Breast epithelium (tissue), 4 donors: ENCODE measurements around the gene TENM4. TPM values are rescaled to one million over a fixed set of nuclear protein-coding genes. Genes with fewer than 3 reads are reported as not detected.

Experiments
- DNase-seq, 2 donors: peaks; one replicate each; pipeline ENCODE4 v3.0.0-alpha.2; 2019; ENCODE audit warnings: low spot score in 2 of 2
- H3K27ac ChIP-seq, 2 donors: fragments of 200-600 bp; sonication (generic) in 1 of 2; one replicate each; pipeline ENCODE4 v1.5.1; 2016 to 2019; ENCODE audit warnings: mild to moderate bottlenecking in 1 of 2
- H3K27me3 ChIP-seq, 2 donors: fragments of 200-600 bp; sonication (generic) in 1 of 2; one replicate each; pipeline versions ENCODE4 v1.5.1 to v1.6.0; 2017 to 2019; ENCODE audit warnings: control low read depth in 1 of 2, mild to moderate bottlenecking in 1 of 2
- H3K36me3 ChIP-seq: fragments of 200-600 bp; one replicate; pipeline ENCODE4 v1.5.1; 2019
- H3K4me1 ChIP-seq, 2 donors: fragments of 200-600 bp; sonication (generic); one replicate each; pipeline ENCODE4 v1.5.1; 2016 to 2019; ENCODE audit warnings: control low read depth in 1 of 2
- H3K4me3 ChIP-seq, 3 donors: fragments of 200-600 bp; sonication (generic); 1 replicate in 2 of 3; 2 replicates in 1 of 3; pipeline ENCODE4 v1.5.1; 2016 to 2019; ENCODE audit warnings: mild to moderate bottlenecking in 3 of 3, moderate library complexity in 2 of 3
- H3K9me3 ChIP-seq, 2 donors: fragments of 200-600 bp; sonication (generic) in 1 of 2; one replicate each; pipeline ENCODE4 v1.5.1; 2016 to 2019; ENCODE audit warnings: control low read depth in 1 of 2
- POLR2A ChIP-seq: fragments of 450-650 bp; IDR thresholded peaks from one replicate; pipeline ENCODE4 v1.6.1; 2016; ENCODE audit warnings: antibody characterized with exemption, mild to moderate bottlenecking, moderate library complexity
- POLR2AphosphoS5 ChIP-seq, 3 donors: sonication (generic); formaldehyde crosslinking; IDR thresholded peaks; one replicate each; pipeline ENCODE4 v1.6.1; 2017; ENCODE audit warnings: antibody characterized with exemption in 3 of 3
- intact Hi-C: fragments of 100-400 bp; cut with DNase I; formaldehyde crosslinking; loops from one replicate; pipeline ENCODE4 v1.15.1; 2023; ENCODE audit warnings: low total_unique reads
- total RNA-seq, 3 donors: library from RNA; depleted of rRNA; stranded (reverse); fragments of >200 nt; gene quantifications; one replicate each; pipeline ENCODE4 v1.1.0, GENCODE V29; 2016
- TF ChIP-seq, protein P1 (sequence below), 3 donors: fragments of 450-650 bp; IDR thresholded peaks; one replicate each; pipeline ENCODE4 v1.5.1; 2016 to 2017; ENCODE audit warnings: antibody characterized with exemption in 3 of 3, mild to moderate bottlenecking in 3 of 3, moderate library complexity in 3 of 3

Gene TENM4
- total RNA-seq, 3 donors from 2014 or later, result 0.29 to 7.9 (median 4.8) TPM

DNA sequence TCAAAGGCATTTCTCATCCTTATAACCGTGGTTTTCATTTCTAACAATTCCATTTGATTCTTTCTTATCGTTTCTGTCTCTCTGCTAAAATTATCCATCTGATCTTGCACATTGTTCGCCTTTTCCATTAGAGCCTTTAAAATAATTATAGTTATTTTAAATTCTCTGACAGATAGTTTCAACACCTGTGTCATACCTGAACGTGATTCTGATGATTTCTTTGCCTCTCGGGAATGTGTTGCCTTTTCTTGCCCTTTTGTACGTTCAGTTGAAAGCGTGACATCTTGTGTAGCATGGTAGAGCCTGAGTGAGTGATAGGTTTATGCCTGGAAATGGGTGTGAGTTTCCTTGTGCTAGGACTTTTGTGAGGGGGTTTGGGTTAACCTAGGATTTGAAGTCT lies 744.7 kb downstream of the TENM4 start:
- no peak for DNase-seq
- no peaks in the 10 kb centered on the region for H3K27me3 ChIP-seq
- no peak overlapping the region for H3K4me3 ChIP-seq
- intact Hi-C loops, result no loop called here
- TF ChIP-seq POLR2AphosphoS5 (IDR thresholded peaks at IDR 0.05), result no peak
- TF ChIP-seq POLR2A, result no peak
- TF ChIP-seq, protein P1, sequence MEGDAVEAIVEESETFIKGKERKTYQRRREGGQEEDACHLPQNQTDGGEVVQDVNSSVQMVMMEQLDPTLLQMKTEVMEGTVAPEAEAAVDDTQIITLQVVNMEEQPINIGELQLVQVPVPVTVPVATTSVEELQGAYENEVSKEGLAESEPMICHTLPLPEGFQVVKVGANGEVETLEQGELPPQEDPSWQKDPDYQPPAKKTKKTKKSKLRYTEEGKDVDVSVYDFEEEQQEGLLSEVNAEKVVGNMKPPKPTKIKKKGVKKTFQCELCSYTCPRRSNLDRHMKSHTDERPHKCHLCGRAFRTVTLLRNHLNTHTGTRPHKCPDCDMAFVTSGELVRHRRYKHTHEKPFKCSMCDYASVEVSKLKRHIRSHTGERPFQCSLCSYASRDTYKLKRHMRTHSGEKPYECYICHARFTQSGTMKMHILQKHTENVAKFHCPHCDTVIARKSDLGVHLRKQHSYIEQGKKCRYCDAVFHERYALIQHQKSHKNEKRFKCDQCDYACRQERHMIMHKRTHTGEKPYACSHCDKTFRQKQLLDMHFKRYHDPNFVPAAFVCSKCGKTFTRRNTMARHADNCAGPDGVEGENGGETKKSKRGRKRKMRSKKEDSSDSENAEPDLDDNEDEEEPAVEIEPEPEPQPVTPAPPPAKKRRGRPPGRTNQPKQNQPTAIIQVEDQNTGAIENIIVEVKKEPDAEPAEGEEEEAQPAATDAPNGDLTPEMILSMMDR (IDR thresholded peaks at IDR 0.05), result no peak
- no peaks in the 10 kb centered on the region for H3K36me3 ChIP-seq
- no peaks in the 10 kb centered on the region for H3K4me1 ChIP-seq
- no peak overlapping the region for H3K27ac ChIP-seq
- no peaks in the 10 kb centered on the region for H3K9me3 ChIP-seq

DNA sequence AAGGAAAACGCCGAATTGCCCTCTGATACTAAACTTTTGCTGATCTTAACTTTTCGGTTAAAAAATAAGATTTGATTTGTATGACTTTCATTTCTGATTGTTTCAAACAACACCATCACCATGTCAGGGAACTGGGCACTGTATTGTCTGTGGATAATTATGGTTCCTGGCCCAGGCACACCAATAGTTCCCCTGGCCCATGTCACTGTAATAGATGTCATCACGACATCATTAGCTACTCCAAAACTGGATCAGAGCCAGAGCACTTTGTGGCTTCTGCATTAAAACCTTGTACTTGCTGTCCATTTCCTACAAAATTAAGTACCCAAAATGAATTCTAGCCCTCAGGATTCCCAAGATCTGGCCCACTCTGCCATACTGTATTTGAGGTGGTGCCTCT lies 746.7 kb downstream of the TENM4 start:
- Histone ChIP-seq H3K4me1 (no peaks in the 10 kb centered on the region), H3K9me3 (no peaks in the 10 kb centered on the region), H3K27ac (no peak overlapping the region), H3K36me3 (no peaks in the 10 kb centered on the region), H3K4me3 (no peak overlapping the region), H3K27me3 (no peaks in the 10 kb centered on the region)
- intact Hi-C loops, result no loop called here
- no peak for TF ChIP-seq POLR2A
- TF ChIP-seq, protein P1 (IDR thresholded peaks at IDR 0.05), result no peak
- no peak for TF ChIP-seq POLR2AphosphoS5 (IDR thresholded peaks at IDR 0.05)
- DNase-seq, result no peak

DNA sequence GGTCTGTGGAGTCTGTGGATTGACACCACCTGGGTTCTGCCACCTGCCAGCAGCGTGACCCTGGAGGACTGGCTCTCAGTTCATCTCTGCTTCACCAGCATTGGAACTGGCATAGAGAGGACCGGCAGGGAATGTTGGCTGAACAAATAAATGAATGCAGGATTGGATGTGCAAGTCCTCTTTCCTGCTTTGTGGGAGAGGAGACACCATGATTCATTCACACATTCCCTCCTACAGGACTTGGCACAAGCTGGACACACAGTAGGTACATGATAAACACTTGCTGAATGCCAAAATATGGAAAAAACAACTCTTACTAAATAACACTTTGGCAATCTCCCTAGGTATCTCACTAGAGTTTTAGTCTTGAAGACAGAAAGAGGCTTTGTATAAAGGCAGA lies 749.6 kb downstream of the TENM4 start:
- Histone ChIP-seq H3K27ac (no peak overlapping the region), H3K4me3 (no peak overlapping the region), H3K36me3 (no peaks in the 10 kb centered on the region), H3K9me3 (no peaks in the 10 kb centered on the region), H3K4me1 (no peaks in the 10 kb centered on the region), H3K27me3 (no peaks in the 10 kb centered on the region)
- TF ChIP-seq, protein P1 (IDR thresholded peaks at IDR 0.05), result no peak
- no peak for TF ChIP-seq POLR2AphosphoS5 (IDR thresholded peaks at IDR 0.05)
- TF ChIP-seq POLR2A, result no peak
- intact Hi-C loops, result no loop called here
- no peak for DNase-seq

DNA sequence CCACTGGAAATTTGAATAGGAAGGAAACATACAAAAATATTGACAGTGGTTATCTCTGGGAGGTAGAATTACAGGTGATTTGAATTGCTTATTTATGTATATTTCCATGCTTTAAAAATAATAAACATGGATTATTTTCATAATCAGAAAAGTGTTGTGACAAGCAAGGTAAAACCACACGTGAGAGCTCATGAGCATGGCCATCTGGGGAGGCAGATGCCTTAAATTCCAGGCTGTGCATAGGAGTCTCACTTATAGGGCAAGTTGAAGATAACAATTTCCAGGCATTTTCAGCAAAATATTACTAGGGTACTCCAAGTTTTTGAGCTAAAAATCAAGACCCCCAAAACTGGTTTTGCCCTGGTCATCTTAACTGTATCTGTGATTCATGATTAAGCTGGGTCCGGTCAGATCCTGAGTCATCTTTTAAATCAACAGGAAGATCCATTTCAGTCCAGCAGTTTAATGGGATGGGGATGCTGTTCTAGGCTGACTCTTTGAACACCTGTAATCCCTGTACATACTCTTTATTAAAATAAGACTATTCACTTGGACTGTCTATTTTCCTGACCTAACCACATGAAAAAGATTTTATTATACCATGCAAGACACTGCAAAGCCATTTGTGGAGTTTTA lies 750.4 kb downstream of the TENM4 start:
- Histone ChIP-seq H3K36me3 (no peaks in the 10 kb centered on the region), H3K27me3 (no peaks in the 10 kb centered on the region), H3K4me3 (no peak overlapping the region), H3K27ac (no peak overlapping the region), H3K4me1 (no peaks in the 10 kb centered on the region), H3K9me3 (no peaks in the 10 kb centered on the region)
- TF ChIP-seq, protein P1 (IDR thresholded peaks at IDR 0.05), result no peak
- TF ChIP-seq POLR2AphosphoS5 (IDR thresholded peaks at IDR 0.05), result no peak
- no peak for TF ChIP-seq POLR2A
- intact Hi-C loops, result no loop called here
- DNase-seq, result no peak

DNA sequence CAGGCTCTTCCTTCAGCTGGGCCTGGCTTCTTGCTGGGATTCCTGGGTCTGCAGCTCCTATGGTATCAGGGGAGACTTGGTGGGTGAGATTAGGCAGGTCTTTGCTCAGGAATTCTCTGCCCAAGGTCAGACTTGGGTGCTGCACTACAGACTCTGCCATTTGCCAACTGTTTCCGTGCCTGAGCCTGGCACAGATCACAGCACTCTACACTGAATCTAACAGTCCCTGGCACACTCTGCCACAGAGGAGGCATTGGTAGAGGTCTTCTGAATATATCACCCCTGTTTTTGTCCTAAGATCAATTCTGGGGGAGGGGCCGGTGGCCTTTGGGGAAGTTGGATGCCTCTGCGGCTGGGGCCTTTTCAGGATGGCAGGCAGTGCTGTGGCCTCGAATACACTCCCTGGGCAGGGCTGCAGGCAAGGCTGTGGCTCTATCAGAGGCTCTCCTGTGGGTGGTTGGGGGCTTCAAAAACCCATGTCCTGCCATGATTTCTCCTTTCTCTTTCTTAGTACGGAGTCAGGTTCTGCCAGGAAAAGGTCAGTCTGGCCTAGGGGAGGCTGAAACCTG lies 751.2 kb downstream of the TENM4 start:
- no peaks in the 10 kb centered on the region for H3K9me3 ChIP-seq
- TF ChIP-seq, protein P1 (IDR thresholded peaks at IDR 0.05), result no peak
- no peak for TF ChIP-seq POLR2A
- no peak for TF ChIP-seq POLR2AphosphoS5 (IDR thresholded peaks at IDR 0.05)
- no peaks in the 10 kb centered on the region for H3K36me3 ChIP-seq
- H3K4me1 ChIP-seq, result no peaks in the 10 kb centered on the region
- no peak overlapping the region for H3K27ac ChIP-seq
- no peak for DNase-seq
- intact Hi-C loops, result no loop called here
- H3K4me3 ChIP-seq, result no peak overlapping the region
- H3K27me3 ChIP-seq, result no peaks in the 10 kb centered on the region
